HG03520 (cell line): ENCODE results near the gene NGF.

Experiments used
- ATAC-seq: cut with Tn5 transposase; IDR thresholded peaks from one replicate; pipeline ENCODE4 v1.9.1; 2021; ENCODE audit warnings: mild to moderate bottlenecking, moderate library complexity; ENCODE audit not compliant: unreplicated experiment

NGF gene

DNA sequence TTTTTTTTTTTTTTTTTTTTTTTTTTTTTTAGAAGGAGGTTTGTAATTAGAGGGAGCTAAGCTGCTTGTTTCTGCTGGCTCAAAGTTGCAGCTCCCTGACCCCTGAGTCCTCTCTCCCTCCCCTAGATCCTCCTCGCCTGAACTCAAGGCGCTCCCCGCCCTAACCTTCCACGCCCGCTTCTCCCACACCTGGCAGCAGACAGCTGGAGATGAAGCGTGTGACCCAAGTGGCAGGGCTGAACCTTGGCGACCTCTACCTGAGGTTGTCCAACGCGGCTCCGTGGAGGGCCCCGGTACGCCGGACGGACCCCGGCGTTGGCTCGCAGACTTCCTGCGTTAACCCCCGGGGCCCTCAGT is 795 bp downstream of the NGF start:
- no peak for ATAC-seq

DNA sequence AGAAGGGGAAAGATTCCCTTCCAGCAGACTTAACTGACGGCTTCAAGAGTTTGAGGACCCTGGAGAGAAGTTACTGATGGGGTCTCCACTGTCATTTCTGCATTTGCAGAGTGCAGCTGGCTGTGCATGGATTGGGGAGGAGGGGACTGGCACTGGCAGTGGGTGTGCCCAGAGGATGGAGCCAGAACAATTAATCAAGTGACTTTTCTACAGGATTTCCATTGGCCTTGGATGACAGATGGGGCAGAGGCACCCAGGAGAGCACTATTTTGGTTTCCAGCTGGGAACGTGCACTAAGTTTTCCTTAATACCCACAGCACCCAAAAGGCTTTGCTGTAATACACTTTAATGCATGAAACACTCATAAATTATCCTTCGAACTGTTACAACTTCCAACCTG is 1.3 kb downstream of the NGF start:
- no peak for ATAC-seq

DNA sequence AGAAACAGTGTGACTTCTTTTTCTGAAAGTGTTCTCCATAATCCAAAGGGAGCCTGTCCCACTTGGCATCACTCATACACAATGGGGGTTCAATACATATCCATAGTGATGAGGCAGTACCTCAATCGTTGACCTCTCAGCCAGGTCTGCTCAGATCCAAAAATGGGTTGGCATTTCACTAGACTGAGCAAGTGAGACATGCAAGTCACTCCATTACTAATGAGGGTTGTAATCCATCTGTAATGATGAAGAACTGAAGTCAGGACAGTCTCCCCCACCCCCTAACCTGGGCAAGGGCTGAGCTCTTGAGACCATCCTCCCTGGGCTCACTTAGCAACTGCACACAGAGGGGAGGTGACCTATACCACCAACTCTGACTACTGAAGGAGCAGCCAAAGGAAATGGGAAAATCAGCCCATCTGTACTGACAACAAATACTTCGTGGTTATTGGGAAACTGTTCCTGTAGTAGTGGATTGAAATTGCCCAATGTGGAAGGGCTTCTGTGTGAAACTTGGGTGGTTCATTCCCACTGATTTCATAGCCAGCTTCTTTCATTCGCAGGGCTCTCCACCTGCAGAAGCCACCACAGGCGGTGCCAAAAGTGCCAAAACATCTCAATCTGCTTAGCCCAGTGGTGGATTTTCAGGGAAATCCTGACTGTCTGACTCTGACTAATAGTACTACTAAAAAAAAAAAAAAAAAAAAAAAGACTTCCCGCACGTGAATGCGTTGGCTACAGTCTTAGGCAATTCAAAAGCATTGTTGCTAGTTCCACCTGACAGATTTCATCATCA is 5.0 kb downstream of the NGF start:
- ATAC-seq: no peak

DNA sequence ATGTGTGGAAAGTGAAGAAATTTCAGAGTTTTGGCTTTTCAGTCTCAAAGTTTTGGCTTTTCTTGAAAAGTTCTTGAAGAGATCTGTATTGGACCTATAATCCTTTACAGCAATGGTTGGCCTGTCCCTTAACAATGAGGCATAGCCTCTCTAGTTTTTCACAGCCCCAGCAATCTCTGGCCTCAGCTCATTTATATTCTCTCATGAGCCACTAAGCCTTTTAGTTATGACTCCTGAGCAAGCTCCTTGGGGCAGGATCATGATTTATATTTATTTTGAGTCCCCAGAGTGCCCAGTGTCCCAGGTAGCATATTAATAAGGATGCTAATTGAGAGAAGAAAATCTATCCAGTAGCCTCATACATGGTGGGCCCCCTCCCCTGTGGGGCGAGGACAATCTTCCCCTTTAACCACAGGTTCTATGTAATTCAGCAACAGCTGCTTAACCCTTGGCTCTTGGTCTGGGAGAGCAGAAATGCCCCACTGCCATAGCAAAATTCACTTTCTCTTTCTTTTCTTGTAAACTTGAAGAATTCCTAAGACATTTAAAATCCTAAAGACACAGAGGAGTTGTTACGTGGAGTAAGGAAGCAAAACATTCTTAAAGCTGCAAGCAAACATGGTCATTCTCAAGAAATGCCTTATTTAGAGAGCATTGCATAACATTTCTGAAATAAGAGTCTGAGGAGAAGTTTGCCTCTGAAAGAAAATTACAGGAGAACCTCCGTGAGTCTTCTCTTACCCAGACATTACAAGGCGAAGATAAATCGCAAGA is 6.3 kb downstream of the NGF start:
- ATAC-seq: no peak

DNA sequence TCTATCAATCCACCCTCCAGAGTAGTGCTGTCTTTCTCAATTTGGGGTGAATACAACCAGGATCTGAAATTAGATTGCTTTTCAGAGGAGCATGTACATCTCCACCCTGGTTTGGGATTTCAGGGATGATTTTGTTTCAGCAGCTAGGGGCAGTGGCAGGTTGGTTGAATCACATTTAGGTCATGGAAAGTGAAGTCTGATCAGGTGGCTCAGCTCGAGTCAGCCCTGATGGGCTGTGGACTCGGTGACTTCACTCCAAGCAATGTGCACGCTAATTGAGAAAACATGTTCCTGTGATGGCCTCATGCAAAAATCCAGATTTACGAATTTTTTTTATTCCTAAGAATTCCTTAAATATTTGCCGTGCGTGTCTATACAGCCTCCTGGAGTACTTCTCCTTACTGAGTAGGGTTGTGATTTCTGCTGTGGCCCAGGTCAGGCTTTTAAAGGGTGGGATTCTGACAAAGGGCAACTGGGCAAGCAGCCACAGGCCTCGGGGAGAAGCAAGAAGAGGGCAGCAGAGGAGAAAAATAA is 7.5 kb downstream of the NGF start:
- no peak for ATAC-seq

DNA sequence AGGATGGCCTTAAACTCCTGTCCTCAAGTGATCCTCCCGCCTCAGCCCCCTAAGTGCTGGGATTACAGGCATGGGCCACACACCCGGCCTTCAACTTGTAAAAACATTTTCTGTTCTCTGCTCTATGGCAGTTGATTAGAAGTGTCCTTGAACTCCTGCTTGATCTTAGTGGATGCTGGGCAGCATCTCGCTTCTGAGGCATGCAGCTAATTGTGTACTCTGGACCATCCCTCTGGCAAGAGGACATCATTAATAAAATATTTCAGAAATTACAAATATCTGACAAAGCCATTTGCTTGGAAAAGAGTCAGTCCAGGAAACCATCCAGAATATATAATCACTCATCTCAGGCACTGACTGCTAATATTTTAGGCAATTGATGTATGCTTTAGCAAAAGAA is 8.1 kb downstream of the NGF start:
- no peak for ATAC-seq

DNA sequence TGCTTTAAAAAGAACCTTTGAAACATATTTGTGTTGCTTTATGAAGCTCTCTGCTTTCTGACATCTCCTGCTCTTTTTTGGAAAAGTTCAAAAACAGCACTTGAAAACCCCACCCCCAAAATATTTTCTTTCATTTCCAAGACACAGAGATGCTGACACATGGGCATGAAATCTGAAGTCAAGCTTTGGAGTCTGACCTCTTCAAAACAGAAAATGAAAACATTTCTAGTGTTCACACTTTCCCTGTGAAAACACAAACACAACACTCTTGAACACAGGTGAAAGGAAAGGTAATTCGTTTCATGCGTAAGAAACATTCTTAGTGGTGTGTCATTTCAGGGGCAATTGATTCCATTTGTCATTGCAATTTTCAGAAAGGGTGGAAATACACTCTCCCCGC is 10.8 kb downstream of the NGF start:
- ATAC-seq: no peak

DNA sequence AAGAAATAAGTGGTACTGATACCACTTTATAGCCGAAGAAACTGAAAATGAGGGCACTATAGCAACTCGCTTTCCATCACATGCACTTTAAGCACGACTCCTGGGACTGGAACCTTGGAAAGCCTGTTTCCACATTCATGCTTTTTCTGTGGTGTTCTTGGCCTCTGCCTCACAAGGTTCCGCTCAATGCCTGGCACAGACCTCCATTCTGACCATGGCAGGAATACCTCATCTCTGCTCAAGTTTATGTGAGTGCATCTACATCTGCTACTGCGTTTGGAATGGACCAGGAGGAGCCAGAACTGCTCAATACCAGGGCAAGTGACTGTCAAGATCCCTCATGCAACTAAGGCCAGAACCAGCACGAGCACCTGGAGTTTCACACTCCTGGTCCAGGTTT is 11.6 kb downstream of the NGF start:
- ATAC-seq: no peak

DNA sequence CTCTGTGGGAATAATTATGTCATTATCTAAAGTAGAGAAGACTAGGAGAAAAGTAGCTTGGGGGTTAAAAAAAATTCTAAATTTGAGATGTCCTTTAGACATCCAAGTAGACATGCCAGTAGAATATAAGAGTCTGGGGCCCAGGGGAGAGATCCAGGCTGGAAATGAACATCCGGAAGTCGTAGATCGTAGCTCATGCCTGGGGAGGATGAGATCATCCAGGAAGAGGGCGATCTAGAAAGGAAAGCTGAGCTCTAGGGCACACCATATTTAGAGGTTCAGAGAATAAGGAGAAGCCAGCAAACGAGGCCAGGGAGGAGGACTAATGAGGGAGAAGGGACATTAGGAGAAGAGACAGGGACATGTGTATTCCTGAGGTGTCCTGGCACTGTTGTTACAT is 12.2 kb downstream of the NGF start:
- ATAC-seq: no peak

DNA sequence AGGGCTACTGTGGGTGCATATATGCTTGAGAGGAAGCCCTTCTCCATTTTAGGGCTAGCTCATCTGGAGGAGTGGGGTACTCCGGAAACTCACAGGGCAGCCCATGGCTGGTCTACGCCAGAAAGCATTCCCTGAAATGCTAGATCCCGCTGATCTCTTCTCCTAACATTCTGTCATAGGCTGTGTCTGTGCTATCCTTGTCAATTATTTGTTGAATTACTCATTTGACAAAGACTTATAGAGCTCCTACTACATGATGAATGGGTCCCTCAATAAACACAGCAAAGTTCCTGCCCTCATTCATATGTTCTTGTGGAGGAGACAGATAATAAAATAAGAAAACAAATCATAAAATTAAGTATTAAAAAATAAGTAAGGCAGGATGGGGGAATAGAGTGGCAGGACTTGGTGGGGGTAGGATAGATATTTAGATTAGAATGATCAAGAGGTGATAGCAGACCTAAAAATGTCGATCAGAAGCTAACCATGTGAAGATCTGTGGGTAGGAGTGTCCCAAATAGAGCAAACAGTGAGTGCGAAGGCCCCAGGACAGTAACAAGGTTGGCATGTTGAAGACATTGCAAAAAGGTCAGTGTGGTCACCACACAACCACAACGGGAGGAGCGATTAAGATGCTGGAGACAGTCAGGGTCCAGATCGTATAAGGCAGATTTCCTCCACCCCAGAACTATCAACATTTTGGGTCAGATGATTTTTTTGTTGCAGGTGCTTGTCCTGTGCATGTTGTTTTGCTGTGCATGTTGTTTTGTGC is 13.2 kb downstream of the NGF start:
- no peak for ATAC-seq

DNA sequence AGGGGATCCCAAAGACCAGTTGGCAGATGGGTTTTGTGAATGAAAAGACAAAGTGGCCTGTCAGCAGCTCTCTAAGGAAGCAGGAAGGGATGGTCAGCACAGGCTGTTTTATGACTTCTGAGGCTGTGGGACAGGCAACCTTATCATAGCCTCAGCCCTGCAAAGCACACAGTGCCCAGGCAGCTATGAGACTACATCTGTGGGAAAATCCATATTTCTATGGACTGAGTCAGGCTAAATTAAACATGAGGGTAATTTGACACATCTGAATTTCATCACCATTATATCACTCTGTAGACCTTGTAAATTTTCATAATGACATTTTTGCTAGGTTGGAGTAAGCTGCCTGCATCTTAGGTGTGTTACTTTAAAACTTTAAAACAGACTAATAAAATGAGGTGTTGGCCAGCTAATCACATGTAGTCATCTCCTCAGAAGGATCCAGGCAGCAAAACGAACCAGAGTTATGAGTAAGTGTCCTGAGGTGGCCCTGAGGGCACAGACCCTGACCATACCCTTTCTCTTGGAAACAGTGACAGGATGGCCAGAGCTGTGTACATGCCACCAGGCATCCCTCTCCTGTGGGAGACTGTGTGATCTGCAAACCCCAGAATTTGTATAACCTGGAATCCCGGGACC is 14.6 kb downstream of the NGF start:
- ATAC-seq: no peak

DNA sequence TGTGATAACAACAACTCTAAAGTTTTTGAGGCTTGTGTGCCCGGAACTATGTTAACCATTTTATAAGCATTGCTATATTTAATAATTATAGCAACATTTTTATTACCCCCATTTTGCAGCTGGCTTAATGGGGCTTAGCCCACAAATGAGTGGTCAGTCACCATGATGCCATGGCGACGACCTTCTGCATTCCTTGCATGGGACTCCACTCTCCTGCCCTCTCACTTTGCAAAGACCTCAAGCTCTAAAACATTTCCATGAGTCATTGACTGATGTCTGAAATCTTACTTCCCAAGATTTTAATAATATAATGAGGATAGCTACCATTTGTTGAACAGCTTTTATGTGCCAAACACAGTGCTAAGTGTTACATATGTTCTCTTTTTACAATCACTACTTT is 15.4 kb downstream of the NGF start:
- ATAC-seq: no peak

DNA sequence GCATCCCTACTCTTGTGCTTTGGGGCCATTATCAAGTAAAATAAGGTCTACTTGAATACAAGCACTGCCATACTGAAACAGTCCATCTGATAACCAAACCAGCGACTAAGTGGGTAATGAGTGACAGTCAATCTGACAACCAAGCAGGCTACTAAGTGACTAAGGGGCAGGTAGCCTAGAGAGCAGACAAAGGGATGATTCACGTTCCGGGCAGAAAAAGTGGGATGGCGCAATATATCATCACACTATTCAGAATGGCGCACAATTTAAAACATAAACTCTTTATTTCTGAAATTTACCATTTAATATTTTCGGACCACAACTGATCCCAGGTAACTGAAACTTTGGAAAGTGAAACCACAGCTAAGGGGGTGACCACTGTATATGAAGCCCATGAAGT is 17.7 kb downstream of the NGF start:
- ATAC-seq: no peak

DNA sequence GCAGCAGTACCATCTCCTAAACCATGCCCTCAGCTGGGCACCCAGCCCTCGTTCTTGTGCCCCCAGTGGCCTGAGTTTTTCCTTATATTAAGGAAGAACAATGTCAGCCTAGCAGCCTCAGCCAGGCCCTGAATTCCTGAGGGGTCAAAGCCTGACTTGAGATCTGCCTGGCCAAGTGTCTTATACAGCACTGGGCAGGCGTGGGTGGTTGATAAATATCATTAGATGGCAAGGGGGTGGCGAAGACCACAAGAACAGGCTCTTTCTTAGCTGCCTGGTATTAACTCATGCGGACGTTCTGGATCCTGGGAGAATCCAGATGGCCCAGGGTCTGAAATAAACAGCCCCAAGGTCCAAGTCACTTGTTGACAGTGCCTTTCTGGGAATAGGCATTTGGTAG is 18.3 kb downstream of the NGF start:
- no peak for ATAC-seq

DNA sequence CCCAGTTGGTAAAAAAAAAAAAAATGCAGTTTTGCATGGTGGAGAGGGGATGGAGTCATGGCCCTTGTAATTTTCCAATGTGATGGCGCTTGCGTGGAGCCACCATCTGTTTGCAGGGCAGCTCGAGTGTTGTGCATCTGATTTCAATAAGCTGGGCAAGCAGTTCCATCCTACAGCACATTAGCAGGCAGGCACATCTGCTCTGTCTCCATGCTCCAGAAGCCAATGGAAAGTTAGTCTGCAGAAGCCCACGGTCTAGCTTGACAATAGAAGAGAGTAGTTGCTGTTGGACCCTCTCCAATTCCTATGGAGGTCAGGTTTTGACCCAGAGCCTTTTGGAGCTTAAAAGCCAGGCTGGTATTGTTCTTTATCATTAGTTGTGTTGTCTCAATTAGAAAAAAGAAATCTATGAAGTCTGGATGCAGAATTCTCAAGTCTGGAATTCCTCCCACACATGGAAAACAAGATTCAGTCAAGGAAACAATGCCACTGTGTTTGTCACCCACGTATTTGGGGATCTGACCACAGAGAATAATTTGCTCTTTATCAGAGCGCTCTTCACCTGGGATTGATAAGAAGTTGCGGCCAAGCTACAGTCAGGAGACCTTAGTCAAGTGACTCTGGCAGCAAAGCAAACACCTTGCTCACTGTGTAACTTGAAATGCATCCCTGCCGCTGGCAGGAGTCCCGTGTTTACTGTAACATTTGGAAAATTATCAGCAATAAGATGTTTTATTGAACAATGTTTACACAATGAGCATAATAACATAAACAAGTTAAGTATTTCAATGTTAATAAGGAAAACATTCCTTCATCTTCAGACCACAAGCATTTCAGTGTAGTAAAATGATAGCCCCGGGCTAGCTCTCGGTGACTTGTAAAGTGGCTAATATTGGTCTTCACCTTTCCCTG is 20.7 kb downstream of the NGF start:
- no peak for ATAC-seq

DNA sequence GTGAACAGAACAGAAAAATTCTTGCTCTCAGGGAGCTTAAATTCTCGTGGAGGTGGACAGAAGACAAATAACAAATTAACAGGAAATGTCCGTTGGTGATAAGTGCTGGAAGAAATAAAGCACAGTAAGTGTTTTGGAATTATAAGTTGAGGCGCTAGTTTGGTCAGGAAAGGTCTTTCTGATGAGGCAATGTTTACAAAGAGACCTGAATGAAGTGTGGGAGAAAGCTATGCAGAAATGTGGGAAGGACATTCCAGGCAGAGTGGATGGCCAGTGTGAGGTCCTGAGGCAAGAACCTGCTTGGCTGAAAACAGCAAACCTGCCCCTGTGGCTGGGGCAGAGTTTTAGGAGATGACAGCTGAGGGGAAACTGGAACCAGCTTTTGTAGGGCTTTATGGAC is 23.3 kb downstream of the NGF start:
- ATAC-seq: no peak

DNA sequence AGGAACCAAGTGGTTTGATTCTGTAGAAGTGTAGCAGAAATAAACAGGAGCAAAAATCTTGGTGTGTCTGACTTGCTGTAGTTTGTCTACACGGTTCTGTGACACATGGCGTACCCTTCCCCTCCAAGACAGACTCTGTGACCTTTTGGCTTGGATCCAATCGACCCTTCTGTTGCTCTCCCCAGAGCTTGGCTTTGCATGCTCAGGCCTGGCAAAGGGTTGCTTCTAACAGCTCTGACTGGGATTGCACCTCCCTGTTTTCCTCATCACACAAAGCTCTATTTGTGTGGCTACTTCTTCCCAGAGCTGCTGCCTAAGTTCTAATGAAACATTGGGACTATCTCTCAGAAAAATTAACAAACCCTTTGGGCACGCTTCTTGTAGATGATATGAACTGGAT is 24.0 kb downstream of the NGF start:
- ATAC-seq: no peak

DNA sequence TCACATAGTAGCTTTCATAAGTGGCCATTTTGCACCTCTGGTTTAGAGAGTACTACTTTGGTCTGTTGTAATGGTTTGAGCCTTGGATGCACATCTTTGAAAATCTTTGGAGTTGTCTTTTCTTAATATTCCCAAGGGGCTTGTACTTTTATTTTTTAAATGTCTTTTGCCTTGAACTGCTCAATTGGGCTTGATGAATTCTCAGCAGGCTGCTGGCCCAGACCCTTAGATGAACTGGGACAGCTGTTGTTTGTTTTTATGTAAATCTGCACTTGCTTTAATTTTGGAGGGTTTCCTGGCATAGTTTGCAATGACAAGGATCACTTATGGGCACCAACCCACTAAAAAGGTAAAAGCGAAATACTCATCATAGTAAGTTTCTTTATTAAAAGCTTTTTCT is 24.9 kb downstream of the NGF start:
- ATAC-seq: no peak

DNA sequence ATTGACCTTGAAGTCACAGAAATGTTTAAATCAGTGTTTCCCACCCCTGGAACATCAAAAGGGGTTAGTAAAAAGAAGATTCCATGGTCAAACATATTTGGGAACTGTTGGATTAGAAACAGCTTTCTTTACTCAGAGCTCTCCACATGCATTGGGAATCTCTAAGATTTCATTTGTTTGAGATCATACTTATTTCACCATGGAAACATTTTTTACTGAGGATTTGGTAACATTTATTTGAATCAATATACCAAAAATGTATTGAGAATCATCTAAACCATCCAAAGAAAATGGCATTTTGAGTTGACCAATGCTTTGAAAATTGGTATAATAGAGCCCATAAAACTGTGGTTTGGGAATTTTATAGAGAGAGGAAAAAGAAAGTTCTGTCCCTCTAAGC is 25.3 kb downstream of the NGF start:
- no peak for ATAC-seq

DNA sequence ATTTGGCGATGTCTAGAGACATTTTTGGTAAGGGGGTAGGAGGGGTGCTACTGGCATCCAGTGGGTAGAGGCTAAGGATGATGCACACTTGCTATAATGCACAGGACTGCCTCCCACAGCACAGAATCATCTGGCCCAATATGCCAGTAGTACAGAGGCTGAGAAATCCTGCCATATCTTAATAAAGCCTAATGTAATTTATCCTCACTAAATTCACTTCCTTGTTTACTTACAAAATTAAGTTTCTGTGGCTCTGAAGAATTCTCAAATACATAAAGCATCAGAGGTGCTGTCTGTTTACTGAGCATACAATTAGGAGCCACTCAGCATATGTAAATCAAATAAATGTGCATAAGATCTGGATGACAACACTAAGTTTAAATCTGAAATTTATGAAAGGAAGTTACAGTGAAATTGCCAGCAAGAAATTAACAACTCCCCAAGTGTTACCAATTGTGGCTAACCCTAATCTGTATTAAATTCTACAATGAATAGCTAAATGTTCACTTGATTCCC is 26.5 kb downstream of the NGF start:
- no peak for ATAC-seq
